Retinal pigment epithelial cell (primary cell): ENCODE data around the gene TRIM5.
"Not testable (repeated sequence)": the region's sequence is repeated elsewhere in the genome, so short reads cannot be mapped to it uniquely, and the experiment has no call there.

Experiments used
- DNase-seq: peaks from one replicate; pipeline ENCODE4 v3.0.0-alpha.2; 2010; ENCODE audit warnings: low read depth
- H3K4me3 ChIP-seq: 2 replicates; pipeline ENCODE4 v1.5.1; 2011; ENCODE audit warnings: mild to moderate bottlenecking, low read length, control low read depth, moderate library complexity
- CTCF ChIP-seq: conservative IDR thresholded peaks from 2 replicates; pipeline ENCODE4 v1.5.1; 2011; ENCODE audit warnings: low read depth, low read length, control low read depth, inconsistent platforms

TRIM5 gene, protein sequence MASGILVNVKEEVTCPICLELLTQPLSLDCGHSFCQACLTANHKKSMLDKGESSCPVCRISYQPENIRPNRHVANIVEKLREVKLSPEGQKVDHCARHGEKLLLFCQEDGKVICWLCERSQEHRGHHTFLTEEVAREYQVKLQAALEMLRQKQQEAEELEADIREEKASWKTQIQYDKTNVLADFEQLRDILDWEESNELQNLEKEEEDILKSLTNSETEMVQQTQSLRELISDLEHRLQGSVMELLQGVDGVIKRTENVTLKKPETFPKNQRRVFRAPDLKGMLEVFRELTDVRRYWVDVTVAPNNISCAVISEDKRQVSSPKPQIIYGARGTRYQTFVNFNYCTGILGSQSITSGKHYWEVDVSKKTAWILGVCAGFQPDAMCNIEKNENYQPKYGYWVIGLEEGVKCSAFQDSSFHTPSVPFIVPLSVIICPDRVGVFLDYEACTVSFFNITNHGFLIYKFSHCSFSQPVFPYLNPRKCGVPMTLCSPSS

GRCh38 chr11:5684646-5685362 lies at the start of gene TRIM5:
TRIM5 (minus strand) TSS chr11:5685074; CDS start chr11:5680177, 4,897 bp downstream.
- peak; percentile 75 for TF ChIP-seq CTCF
- DNase-seq = peak; percentile 96
- H3K4me3 ChIP-seq = peak within 1 kb of the TSS; percentile 59

GRCh38 chr11:5727691-5728090 lies 42.8 kb upstream of the TRIM5 start:
- no peak for TF ChIP-seq CTCF
- DNase-seq = no peak
- H3K4me3 ChIP-seq = no peak overlapping the region

DNA sequence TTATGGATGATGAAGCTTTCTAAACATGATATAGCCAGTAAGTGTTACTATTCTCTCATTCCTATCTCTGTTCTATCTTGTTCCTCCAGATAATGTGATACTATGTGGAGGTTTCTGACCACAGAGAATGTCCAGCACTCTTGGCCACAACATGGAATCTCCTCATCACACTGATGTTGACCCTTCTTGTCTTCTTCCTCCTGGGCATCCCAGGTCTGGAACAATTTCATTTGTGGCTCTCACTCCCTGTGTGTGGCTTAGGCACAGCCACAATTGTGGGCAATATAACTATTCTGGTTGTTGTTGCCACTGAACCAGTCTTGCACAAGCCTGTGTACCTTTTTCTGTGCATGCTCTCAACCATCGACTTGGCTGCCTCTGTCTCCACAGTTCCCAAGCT lies 41.5 kb upstream of the TRIM5 start:
- DNase-seq = no peak
- H3K4me3 ChIP-seq = no peak overlapping the region
- no peak for TF ChIP-seq CTCF

- DNase-seq = no peak
- TF ChIP-seq CTCF = no peak
- H3K4me3 ChIP-seq = no peak overlapping the region
These were observed 37.7 kb upstream of the TRIM5 start for GRCh38 chr11:5722622-5723021.

DNA sequence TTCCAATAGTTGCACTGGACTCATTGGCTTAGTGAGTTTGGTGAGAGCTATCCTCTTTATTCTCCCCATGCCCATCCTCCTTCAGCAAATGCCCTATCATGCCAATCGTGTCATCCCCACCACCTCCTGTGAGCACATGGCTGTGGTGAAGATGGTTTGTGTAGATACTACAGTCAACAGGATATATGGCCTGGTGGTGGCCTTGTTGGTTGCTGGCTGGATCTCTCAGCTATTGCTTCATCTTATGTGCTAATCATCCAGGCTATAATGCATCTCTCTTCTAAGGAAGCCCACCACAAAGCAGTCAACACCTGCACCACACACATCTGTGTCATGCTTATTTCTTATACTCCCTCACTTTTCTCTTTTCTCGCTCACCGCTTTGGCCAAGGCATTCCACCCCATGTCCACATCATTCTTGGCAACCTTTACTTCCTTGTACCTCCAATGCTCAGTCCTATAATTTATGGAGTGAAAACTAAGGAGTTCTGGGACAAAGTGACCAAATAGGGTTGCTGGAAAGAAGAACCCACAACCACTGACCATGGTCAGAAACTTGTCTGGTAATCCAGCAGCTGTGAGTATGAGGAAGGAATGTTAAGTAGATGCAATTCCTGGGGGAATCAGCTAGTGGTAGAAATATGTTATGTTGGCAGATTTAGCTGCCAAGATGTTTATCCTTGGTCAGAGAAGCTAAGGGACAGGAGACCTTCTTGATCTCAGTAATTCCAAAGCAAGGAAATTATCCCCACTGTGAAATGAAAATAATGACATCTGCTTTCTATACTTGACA lies 35.0 kb upstream of the TRIM5 start:
- no peak for TF ChIP-seq CTCF
- no peak for DNase-seq
- H3K4me3 ChIP-seq = no peak overlapping the region

DNA sequence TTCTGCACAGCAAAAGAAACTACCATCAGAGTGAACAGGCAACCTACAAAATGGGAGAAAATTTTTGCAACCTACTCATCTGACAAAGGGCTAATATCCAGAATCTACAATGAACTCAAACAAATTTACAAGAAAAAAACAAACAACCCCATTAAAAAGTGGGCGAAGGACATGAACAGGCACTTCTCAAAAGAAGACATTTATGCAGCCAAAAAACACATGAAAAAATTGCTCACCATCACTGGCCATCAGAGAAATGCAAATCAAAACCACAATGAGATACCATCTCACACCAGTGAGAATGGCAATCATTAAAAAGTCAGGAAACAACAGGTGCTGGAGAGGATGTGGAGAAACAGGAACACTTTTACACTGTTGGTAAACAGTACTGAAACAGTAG lies 31.6 kb upstream of the TRIM5 start:
- not testable (repeated sequence) for H3K4me3 ChIP-seq, DNase-seq

- no peak for DNase-seq
- H3K4me3 ChIP-seq = no peak overlapping the region
- no peak for TF ChIP-seq CTCF
These were observed 28.8 kb upstream of the TRIM5 start for GRCh38 chr11:5713695-5714094.
